KMS-11 (cell line): ENCODE measurements around the gene SERP2.

Experiments used
- H2AFZ ChIP-seq: fragments of 200-600 bp; sonication (generic); 2 replicates; pipeline ENCODE4 v1.6.1; 2016; ENCODE audit warnings: antibody characterized with exemption, mixed run types, low read depth
- H3K27ac ChIP-seq: fragments of 200-600 bp; sonication (generic); 2 replicates; pipeline ENCODE4 v1.6.1; 2016; ENCODE audit warnings: mild to moderate bottlenecking, mixed run types
- H3K27me3 ChIP-seq: fragments of 200-600 bp; sonication (generic); 2 replicates; pipeline ENCODE4 v1.6.1; 2017; ENCODE audit warnings: mild to moderate bottlenecking, low read depth, mixed run types, moderate library complexity; ENCODE audit not compliant: insufficient read depth
- H3K36me3 ChIP-seq: fragments of 200-600 bp; sonication (generic); 2 replicates; pipeline ENCODE4 v1.6.1; 2017; ENCODE audit warnings: mild to moderate bottlenecking, mixed run types; ENCODE audit not compliant: insufficient read depth
- H3K4me1 ChIP-seq: fragments of 200-600 bp; sonication (generic); 2 replicates; pipeline ENCODE4 v1.6.1; 2016; ENCODE audit warnings: mild to moderate bottlenecking, low read depth, mixed run types; ENCODE audit not compliant: poor library complexity, severe bottlenecking
- H3K4me2 ChIP-seq: fragments of 200-600 bp; sonication (generic); 2 replicates; pipeline ENCODE4 v1.7.0; 2016; ENCODE audit warnings: mild to moderate bottlenecking, mixed run types
- H3K4me3 ChIP-seq: fragments of 200-600 bp; sonication (generic); IDR thresholded peaks from 2 replicates; pipeline ENCODE4 v1.6.1; 2017; ENCODE audit warnings: low read depth, low read length, mixed read lengths; ENCODE audit not compliant: insufficient read depth
- H3K79me2 ChIP-seq: fragments of 200-600 bp; sonication (generic); 2 replicates; pipeline ENCODE4 v1.6.1; 2016; ENCODE audit warnings: low read depth, mixed run types; ENCODE audit not compliant: insufficient read depth
- H3K9ac ChIP-seq: fragments of 200-600 bp; sonication (generic); 2 replicates; pipeline ENCODE4 v1.6.1; 2016; ENCODE audit warnings: mild to moderate bottlenecking, mixed run types
- H4K20me1 ChIP-seq: fragments of 200-600 bp; sonication (generic); 2 replicates; pipeline ENCODE4 v1.6.1; 2016; ENCODE audit warnings: mild to moderate bottlenecking, mixed run types; ENCODE audit not compliant: insufficient read depth
- TF ChIP-seq, protein P1 (sequence below): fragments of 200-600 bp; sonication (generic); conservative IDR thresholded peaks from 2 replicates; pipeline ENCODE4 v1.6.1; 2017; ENCODE audit warnings: low read depth, mild to moderate bottlenecking, antibody characterized with exemption, low read length, moderate library complexity, mixed read lengths

The SERP2 gene

DNA sequence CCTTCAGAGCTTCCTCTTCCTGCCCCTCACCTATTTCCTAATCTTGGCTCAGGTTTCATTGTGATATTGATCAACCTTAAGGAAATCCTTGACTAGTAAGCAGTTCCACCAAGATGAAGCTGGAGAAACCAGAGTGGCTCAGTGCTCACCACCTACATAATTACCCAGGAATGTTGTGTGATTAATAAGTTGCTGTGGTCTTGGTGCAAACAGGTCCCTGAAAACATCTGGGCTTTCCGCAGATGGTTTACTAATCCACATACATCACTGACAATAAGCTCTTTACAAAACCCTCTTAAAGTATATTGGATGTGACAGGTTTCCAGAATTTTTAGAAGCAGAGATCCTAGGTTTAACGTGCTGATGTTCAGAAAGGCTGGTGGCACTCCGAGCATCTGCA lies 8.6 kb upstream of the SERP2 start:
- H3K4me2 ChIP-seq = no peak overlapping the region
- no peak overlapping the region for H3K4me3 ChIP-seq
- no peaks in the 10 kb centered on the region for H4K20me1 ChIP-seq
- no peak overlapping the region for H2AFZ ChIP-seq
- no peak overlapping the region for H3K27ac ChIP-seq
- H3K79me2 ChIP-seq = no peaks in the 10 kb centered on the region
- no peaks in the 10 kb centered on the region for H3K27me3 ChIP-seq
- TF ChIP-seq, protein P1, sequence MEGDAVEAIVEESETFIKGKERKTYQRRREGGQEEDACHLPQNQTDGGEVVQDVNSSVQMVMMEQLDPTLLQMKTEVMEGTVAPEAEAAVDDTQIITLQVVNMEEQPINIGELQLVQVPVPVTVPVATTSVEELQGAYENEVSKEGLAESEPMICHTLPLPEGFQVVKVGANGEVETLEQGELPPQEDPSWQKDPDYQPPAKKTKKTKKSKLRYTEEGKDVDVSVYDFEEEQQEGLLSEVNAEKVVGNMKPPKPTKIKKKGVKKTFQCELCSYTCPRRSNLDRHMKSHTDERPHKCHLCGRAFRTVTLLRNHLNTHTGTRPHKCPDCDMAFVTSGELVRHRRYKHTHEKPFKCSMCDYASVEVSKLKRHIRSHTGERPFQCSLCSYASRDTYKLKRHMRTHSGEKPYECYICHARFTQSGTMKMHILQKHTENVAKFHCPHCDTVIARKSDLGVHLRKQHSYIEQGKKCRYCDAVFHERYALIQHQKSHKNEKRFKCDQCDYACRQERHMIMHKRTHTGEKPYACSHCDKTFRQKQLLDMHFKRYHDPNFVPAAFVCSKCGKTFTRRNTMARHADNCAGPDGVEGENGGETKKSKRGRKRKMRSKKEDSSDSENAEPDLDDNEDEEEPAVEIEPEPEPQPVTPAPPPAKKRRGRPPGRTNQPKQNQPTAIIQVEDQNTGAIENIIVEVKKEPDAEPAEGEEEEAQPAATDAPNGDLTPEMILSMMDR = no peak
- no peak overlapping the region for H3K9ac ChIP-seq
- H3K36me3 ChIP-seq = no peaks in the 10 kb centered on the region
- H3K4me1 ChIP-seq = no peaks in the 10 kb centered on the region

GRCh38 chr13:44365899-44366298 lies 7.7 kb upstream of the SERP2 start:
- Histone ChIP-seq H4K20me1 (no peaks in the 10 kb centered on the region), H2AFZ (no peak overlapping the region), H3K27me3 (no peaks in the 10 kb centered on the region), H3K4me1 (no peaks in the 10 kb centered on the region), H3K36me3 (no peaks in the 10 kb centered on the region), H3K9ac (no peak overlapping the region), H3K27ac (no peak overlapping the region), H3K79me2 (no peaks in the 10 kb centered on the region), H3K4me2 (no peak overlapping the region), H3K4me3 (no peak overlapping the region)
- TF ChIP-seq, protein P1 = no peak

GRCh38 chr13:44368062-44368591 lies 5.5 kb upstream of the SERP2 start:
- no peaks in the 10 kb centered on the region for H3K79me2 ChIP-seq

GRCh38 chr13:44368599-44369368 lies 4.8 kb upstream of the SERP2 start:
- Histone ChIP-seq H2AFZ (no peak overlapping the region), H3K4me2 (no peak overlapping the region), H4K20me1 (no peaks in the 10 kb centered on the region), H3K27me3 (no peaks in the 10 kb centered on the region), H3K27ac (no peak overlapping the region), H3K4me3 (no peak overlapping the region), H3K36me3 (no peaks in the 10 kb centered on the region), H3K9ac (no peak overlapping the region), H3K79me2 (no peaks in the 10 kb centered on the region), H3K4me1 (no peaks in the 10 kb centered on the region)
- TF ChIP-seq, protein P1 = no peak

More at GRCh38 chr13:44368062-44368591, 5.5 kb upstream of the SERP2 start:
- Histone ChIP-seq H3K36me3 (no peaks in the 10 kb centered on the region), H2AFZ (no peak overlapping the region), H3K4me1 (no peaks in the 10 kb centered on the region), H3K9ac (no peak overlapping the region), H3K27me3 (no peaks in the 10 kb centered on the region), H3K27ac (no peak overlapping the region), H3K4me3 (no peak overlapping the region), H4K20me1 (no peaks in the 10 kb centered on the region), H3K4me2 (no peak overlapping the region)
- TF ChIP-seq, protein P1 = no peak
